Skin of body (tissue), 3 donors: ENCODE data around the gene DLK2. TPM values are rescaled to one million over a fixed set of nuclear protein-coding genes. Genes with fewer than 3 reads are reported as not detected.
"Not testable (repeated sequence)": the region's sequence is repeated elsewhere in the genome, so short reads cannot be mapped to it uniquely, and the experiment has no call there.

Experiments used
- DNase-seq: peaks from one replicate; lab custom pipeline; 2025; lab: John Stamatoyannopoulos, UW
- small RNA-seq: library from RNA; depleted of rRNA; stranded (forward); fragments of <200 nt; gene quantifications from one replicate; pipeline ENCODE3, GENCODE V24; 2014; ENCODE audit warnings: low replicate concordance
- total RNA-seq: library from RNA; depleted of rRNA; stranded (reverse); fragments of >200 nt; gene quantifications from one replicate; pipeline ENCODE4 v1.2.3, GENCODE V29; 2014

The DLK2 gene
- total RNA-seq, 1 donor from 2014 or later: 2.7 TPM

- peak; percentile 95 for DNase-seq
Observed at GRCh38 chr6:43427406-43428111, 27.8 kb downstream of the DLK2 start, which contains the start of gene ABCC10. ABCC10 (plus strand) TSS chr6:43427541; CDS start chr6:43427979, 438 bp downstream.

- no peak for DNase-seq
Observed at GRCh38 chr6:43426928-43427405, 28.4 kb downstream of the DLK2 start.

GRCh38 chr6:43425083-43425482 is 30.3 kb downstream of the DLK2 start:
- not testable (repeated sequence) for DNase-seq

- no peak for DNase-seq
Observed at GRCh38 chr6:43421831-43422230, 33.5 kb downstream of the DLK2 start.

GRCh38 chr6:43420012-43420709 is 35.2 kb downstream of the DLK2 start:
- no peak for DNase-seq

GRCh38 chr6:43416935-43417334 is 38.4 kb downstream of the DLK2 start:
- DNase-seq: no peak

GRCh38 chr6:43415275-43415674 is 40.1 kb downstream of the DLK2 start:
- not testable (repeated sequence) for DNase-seq

- no peak for DNase-seq
Observed at GRCh38 chr6:43413002-43413401, 42.3 kb downstream of the DLK2 start.

GRCh38 chr6:43412541-43412940 is 42.8 kb downstream of the DLK2 start:
- DNase-seq: no peak

GRCh38 chr6:43410776-43411175 is 44.6 kb downstream of the DLK2 start:
- not testable (repeated sequence) for DNase-seq

GRCh38 chr6:43408259-43408658 is 47.1 kb downstream of the DLK2 start:
- no peak for DNase-seq

GRCh38 chr6:43407296-43407695 is 48.1 kb downstream of the DLK2 start:
- DNase-seq: no peak

GRCh38 chr6:43405354-43405753 is 50.0 kb downstream of the DLK2 start:
- DNase-seq: no peak

- no peak for DNase-seq
Observed at GRCh38 chr6:43402820-43403219, 52.5 kb downstream of the DLK2 start.

- no peak for DNase-seq
Observed at GRCh38 chr6:43401730-43402129, 53.6 kb downstream of the DLK2 start.

Small RNA genes lying within 50 kb of the gene (small RNA-seq; reads per million reads assigned to genes)
- gene MIR6780B: not detected
- gene RNU6-1113P: not detected

Other genes starting within 250 kb of the DLK2 start
- gene DNPH1, start 226.1 kb downstream of the DLK2 start, total RNA-seq: 26.3 TPM
- 0.10 TPM for gene TTBK1, start 212.1 kb downstream of the DLK2 start, total RNA-seq
- not detected for gene SLC22A7, start 157.3 kb downstream of the DLK2 start, total RNA-seq
- gene CRIP3, start 146.7 kb downstream of the DLK2 start, total RNA-seq: 1.1 TPM
- 10.3 TPM for gene ZNF318, start 85.9 kb downstream of the DLK2 start, total RNA-seq
- gene ABCC10, start 28.0 kb downstream of the DLK2 start, total RNA-seq: 9.6 TPM
- gene TJAP1, start 22.0 kb upstream of the DLK2 start, total RNA-seq: 11.8 TPM
- 0.20 TPM for gene LRRC73, start 54.8 kb upstream of the DLK2 start, total RNA-seq
- 49.7 TPM for gene YIPF3, start 61.4 kb upstream of the DLK2 start, total RNA-seq
- 23.5 TPM for gene POLR1C, start 61.5 kb upstream of the DLK2 start, total RNA-seq
- gene XPO5, start 120.5 kb upstream of the DLK2 start, total RNA-seq: 25.1 TPM
- gene POLH, start 120.6 kb upstream of the DLK2 start, total RNA-seq: 9.8 TPM
- gene GTPBP2, start 173.7 kb upstream of the DLK2 start, total RNA-seq: 34.8 TPM
- gene MAD2L1BP, start 180.3 kb upstream of the DLK2 start, total RNA-seq: 14.1 TPM
- gene RSPH9, start 189.5 kb upstream of the DLK2 start, total RNA-seq: 0.30 TPM
- 29.5 TPM for gene MRPS18A, start 232.2 kb upstream of the DLK2 start, total RNA-seq